Lower leg skin (tissue), 3 donors: Measurements from ENCODE around the gene MAD1L1.

Experiments used
- CTCF ChIP-seq, 3 donors: fragments of 450-650 bp; IDR thresholded peaks; one replicate each; pipeline ENCODE4 v1.5.1; 2016; ENCODE audit warnings: antibody characterized with exemption in 3 of 3, mild to moderate bottlenecking in 3 of 3, moderate library complexity in 2 of 3
- POLR2A ChIP-seq, 2 donors: fragments of 450-650 bp; IDR thresholded peaks; one replicate each; pipeline ENCODE4 v1.6.1; 2016 to 2017; ENCODE audit warnings: antibody characterized with exemption in 2 of 2, mild to moderate bottlenecking in 1 of 2, moderate library complexity in 1 of 2

- no peak for TF ChIP-seq POLR2A (IDR thresholded peaks at IDR 0.05)
- no peak for TF ChIP-seq CTCF (IDR thresholded peaks at IDR 0.05)
Measured at GRCh38 chr7:2016021-2016631, 216.6 kb downstream of the MAD1L1 start.
